HG02840 (cell line): ENCODE results near the gene CST4.
"Not testable (repeated sequence)": the region's sequence is repeated elsewhere in the genome, so short reads cannot be mapped to it uniquely, and the experiment has no call there.

Experiments
- ATAC-seq: cut with Tn5 transposase; IDR thresholded peaks from one replicate; pipeline ENCODE4 v1.9.1; 2021; ENCODE audit warnings: mild to moderate bottlenecking, moderate library complexity, moderate number of reproducible peaks; ENCODE audit not compliant: unreplicated experiment, low FRiP score

CST4 gene

DNA sequence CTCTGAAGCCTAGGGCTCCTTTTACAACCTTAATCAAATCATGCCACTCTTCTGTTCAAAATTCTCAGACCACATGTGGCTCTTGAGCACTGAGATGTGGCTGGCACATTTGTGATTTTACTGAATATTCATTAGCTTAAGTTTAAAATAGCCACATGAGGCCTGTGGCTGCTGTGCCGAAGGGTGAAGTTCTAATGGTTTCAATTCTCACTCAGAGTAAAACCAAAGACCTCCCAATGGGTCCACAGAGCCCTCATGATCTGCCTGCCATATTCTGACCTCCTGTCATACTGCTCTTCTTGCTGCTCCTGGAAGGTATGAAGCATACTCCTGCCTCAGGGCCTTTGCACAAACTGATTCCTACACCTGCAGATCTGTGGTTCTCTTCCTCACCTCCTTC lies 43.3 kb downstream of the CST4 start:
- ATAC-seq: no peak

DNA sequence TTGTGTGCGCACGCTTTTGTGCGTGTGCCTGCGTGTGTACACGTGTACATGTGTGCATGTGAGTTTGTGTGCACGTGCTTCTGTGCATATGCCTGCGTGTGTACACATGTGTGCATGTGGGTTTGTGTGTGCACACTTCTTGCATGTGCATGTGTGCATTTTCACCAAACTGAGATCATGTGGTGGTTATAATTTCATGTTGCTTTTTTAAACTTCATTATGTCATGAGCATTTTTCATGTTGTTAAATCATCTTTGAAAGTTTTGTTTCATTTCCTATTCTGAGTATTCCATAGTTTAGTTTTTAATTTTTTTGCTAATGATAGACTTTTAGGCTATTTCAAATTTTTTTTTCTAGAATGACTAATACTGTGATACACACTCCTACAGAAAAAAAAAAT lies 44.7 kb downstream of the CST4 start:
- no peak for ATAC-seq

DNA sequence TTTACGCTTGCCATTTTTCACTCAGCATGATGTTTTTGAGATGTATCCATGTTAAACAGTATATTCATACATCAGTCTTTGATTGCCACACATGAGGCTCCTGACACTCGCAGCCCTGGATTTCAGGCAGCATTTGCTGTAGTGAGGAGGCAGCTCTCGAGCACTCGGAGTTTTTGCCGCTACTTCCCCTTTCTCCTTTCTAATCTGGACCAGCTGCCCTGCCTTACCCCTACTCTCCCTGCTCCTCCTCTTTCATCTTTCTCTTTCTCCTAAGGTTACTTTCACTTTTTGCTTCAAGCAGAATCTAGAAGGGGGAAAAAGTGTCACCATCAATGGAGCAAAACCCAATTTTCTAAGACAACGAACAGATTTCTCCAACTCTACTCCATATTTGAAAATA lies 45.2 kb downstream of the CST4 start:
- no peak for ATAC-seq

DNA sequence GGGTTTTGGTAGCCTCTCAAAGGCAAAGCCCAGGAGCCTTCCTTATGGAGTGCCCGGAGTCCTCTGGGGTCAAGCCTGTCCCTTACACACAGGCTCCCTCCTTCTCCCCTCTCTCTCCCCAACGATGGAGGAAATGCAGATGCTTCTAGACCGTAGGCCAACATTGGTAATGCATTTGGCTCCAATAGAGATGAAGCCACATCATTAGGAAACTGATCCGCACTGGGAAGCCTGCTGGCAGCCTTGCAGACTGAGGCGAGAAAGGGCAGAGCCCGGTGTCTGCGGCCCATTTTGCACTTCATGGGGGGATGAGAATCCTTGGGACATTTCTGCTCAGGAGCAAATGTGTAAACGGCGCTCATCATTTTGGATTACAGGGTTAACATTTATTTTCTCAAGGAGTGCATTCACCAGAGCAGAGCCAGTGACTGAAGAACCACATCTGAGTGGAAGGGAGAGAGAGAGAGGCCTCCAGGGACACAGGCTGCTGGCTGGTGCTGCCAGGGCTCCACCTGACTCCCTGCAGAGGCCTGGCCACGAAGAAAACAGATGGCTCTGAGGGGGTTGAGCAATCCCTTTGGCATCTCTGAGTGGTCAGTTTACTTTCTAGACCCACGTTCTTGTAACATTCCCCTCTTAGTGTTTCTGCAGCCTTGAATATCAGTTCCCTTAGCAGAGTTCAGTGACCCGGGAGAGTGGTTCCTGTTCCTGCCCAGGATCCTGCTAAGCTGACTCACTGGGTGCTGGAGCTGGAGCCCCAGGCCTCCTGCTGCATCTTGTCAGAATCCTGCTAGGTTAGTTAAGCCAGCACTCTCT lies 46.7 kb downstream of the CST4 start:
- ATAC-seq: no peak

DNA sequence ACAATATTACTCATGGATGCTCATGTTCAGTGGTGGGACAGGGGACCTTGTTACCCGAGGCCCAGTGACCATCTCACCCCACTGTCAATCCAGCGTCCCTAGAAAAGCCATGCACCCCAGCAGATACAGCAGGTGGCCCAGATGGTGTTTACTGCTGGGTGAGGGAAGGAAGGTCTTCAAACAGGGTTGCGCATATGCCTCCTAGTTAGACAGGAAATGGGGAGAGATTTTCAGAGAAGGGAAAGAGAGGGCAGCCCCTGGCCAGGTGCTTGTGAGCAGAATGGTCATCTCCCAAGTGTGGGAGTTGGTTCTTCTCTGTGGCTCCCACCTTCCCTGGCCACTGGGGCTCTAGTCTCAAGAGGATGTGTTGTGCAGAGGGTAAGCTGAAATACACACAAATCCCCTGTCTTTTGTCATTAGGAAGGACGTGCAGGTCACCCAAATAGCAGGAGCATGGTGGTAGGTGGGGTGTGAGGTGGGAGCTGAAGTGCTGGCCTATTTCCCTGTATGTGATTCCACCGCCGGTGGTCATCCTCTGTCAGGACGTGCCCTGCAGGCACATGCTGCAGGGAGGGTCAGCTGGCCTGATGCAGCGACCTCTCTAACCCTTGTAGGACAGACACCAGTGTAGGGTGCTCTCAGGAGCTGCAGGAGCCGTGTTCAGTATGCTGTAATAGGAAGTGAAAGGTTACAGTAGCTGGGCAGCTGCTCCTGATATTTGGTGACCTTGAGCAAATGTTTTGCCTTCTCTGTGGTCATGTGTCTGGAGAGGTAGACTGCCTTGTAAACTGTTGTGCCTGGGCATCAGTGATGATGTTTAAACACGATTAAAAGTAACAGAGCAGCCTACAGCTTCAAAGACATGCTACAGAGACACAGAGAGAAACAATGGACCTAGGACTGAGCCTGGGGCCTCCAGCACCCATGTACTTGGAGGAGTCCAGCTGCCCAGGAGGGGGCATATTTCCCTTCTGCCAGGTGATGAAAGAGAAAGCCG lies 47.9 kb downstream of the CST4 start:
- ATAC-seq: no peak

DNA sequence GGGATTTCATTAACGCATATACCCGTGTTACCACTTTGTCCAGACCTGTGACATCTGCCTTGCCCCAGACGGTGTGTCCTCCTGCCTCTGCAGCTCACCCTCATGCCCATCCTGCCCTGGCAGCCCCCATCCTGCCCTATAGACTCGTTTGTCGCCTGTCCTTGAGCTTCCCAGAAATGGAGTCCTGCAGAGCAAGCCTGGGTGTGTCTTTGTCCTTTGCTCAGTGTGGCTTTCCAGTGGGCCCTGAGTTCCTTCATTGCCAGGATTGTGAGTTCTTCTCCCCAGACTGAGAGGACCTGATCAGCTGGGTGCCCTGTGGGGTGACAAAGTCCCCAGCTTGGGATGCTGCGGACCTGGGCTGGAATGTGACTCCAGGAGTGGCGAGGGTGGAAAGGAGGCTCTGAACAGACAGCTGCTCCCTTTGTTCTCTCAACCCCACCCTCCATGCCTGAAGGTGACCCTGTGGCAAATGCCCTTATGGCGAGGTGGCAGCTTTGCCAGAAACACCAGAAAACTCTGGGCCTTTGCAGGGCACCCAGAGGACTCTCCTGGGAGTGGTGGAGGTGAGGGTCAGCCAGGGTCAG lies 48.7 kb downstream of the CST4 start:
- no peak for ATAC-seq

DNA sequence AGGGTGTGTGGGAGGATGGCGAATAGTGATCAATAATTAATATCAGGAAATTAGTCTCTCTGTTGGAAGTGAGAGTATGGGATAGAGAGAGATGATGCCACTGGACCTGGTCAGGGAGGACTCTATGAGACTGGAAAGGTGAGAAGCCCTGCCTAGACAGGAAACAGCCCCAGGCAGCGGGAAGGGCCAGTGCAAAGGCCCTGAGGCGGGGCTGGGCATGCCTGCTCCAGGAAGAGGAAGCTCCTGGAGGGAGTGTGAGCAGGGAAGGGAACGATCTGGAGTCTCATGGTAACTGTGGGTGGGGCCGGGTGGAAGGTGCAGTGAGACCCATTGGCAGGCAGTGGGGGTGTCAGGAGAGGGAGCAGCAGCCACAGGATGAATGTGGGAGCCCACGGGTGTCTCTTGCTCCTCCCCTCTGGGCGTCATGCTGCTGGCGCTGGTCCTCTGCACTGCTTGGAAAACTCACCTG lies 49.3 kb downstream of the CST4 start:
- no peak for ATAC-seq

DNA sequence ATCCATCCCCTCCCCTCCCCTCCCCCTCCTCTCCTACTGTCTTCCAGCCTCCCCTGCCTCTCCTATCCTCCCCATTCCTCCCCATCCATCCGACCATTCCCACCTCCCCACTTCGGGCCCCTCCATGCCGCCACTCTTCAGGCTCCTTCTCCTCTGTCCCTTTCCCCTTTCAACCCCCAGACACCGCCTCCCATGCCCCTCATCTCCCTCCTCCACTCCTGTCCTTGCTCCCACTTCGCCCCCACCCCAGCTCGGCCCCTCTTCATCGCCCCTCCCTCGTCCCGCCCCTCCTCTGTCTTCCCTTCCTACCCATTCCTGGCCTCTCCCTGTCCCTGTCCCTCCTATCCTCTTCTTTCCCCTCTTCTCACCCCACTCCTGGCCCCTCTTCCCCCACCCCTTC lies 50.5 kb downstream of the CST4 start:
- ATAC-seq: no peak

DNA sequence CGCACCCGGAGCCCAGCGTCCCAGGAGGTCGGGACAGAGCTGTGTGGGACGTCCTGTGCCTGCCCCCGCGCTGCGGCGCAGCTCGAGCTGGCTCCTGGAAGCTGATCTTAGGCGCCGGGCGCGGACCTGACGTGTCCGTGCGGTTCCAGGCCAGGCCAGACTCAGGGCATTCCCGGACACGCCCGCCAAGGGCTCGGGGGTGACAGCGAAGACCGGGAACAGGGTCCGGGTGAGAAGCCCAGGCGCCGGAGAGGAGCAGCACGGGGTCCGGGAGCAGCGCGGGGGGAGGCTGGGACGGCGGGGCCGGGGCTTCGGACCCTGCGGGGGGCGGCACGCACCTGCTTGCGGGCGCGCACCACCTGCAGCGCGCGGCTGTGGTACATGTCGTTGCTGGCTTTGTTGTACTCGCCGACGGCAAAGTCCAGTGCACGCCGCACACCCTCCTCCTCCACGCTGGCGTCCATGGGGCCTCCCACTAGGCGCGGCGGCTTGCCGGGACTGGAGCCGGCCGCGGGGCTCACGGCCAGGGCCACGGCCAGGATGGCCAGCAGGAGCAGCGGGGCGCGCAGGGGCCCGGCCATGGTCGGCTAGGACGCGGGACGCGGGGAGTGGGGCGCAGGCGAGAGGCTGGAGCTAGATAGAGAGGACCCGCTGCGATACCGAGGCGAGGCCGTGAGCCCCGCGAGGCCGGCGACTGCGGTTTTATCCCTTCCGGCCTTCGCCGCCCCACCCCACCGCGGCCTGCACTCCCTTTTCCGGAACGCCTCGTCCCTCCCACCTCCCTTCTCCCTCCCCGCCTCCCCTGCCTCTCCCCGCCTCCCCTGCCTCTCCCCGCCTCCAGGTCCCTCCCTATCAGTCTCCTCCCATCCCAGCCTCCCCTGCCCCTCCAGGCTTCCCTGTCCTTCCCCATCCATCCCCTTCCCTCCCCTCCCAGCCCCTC lies 51.3 kb downstream of the CST4 start, which contains the start of gene CST3:
CST3 (minus strand) TSS at position 674 of the 940 bp plus-strand sequence; CDS start at position 581, 93 bp downstream.
- no peak for ATAC-seq

DNA sequence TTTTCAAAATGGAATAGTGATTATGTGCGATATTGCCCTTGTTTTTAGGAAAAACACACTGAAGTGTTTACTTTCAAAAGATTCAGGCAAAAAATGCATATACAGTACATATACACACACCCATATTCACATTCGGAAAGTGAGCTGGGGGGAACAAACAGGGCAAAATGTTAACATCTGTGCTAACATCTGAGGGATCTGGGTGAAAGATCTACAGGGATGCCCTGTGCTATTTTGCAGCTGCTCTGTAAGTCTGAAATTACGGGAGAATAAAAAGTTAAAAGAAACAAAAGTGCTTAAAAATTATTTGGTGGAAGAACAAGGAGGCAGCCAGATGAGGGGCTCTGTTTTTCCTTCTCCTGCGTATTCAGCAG lies 51.9 kb downstream of the CST4 start:
- ATAC-seq: no peak

DNA sequence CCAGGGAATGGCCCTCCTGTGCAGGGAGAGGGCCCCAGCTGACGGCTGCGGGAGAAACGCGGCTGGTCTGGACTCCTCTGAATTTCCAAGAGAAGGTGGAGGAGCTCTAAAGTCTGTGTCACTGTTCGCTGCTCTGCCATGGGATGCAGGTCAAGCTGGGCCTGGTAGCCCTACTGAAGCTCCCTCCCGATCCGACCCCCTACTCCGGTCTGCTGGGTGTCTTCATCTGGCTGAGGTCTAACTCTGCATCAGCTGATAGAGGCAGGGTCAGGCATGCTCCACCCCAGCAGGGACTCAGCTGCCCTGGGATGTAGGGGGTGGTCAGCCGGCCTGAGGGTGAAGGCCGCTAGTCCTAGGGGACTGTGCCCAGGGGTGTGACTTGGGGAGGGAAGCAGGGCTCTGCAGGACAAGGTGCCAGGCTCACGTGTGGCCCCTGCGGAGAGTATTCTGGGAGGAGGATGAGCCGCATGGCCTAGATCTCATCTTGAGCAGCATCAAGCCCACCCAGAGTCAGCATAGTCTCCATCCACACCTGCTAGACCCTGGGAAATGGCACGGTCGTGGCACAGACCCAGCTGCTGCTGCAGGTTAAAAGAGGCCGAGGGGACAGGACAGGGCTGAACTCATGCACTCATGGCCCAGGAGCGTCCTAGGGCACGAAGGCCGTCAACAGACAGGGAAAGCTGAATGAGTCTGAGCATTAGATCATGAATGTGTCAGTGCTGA lies 52.5 kb downstream of the CST4 start:
- ATAC-seq: no peak

DNA sequence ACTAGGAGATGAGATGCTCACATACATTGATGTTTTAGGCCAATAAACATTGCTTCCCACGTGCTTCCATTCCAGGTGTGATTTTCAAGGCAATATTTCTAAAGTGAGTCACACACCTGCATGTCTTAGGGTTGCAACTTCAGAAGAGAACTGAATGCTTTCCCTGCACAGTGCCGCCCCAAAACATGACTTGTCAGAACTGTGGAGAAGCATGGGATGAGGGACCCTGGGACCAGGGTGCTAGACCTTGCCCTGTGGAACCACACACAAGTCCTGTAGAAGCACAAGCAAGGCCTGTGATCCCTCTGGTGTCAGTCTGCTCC lies 53.1 kb downstream of the CST4 start:
- not testable (repeated sequence) for ATAC-seq
